ENCODE results near the gene SCAF11. TPM values are rescaled to one million over a fixed set of nuclear protein-coding genes. Genes with fewer than 3 reads are reported as not detected.

SCAF11 gene
- total RNA-seq, 4 donors from 2014 or later = 124 to 145 (median 137) TPM

DNA sequence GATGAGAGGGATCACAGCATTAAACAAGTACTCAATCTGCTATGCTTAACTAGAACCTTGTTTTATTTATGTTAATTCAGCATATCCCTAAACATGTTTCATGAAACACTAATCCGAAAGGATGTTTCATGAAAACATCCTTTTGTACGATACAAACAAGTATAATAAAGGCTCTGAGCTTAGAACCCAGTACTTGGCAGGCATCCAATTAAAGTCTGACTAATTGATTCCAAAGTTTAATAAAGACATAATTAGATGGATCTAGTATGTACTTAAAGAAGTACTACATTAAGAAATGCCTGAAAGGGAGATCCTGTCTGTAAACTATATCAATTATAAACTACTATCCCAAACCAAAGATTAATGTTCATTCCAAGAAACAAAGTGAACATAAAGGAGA lies 51.8 kb downstream of the SCAF11 start:
- Histone ChIP-seq H3K27me3 (no peaks in the 10 kb centered on the region), H3K4me1 (peaks cover 4 to 25% (median 8%) of the 10 kb centered on the region in 3 donors), H3K27ac (no peak overlapping the region), H3K36me3 (peaks cover 0 to 40% of the 10 kb centered on the region in 2 donors), H3K4me3 (no peak overlapping the region), H3K9me3 (no peaks in the 10 kb centered on the region)
- ATAC-seq = no peak
- WGBS, 2 donors (ENCODE audit: low coverage in 1 of 2) = 53 to 63% methylated on average over 2 of the region's 2 CpGs
- TF ChIP-seq POLR2AphosphoS5 (IDR thresholded peaks at IDR 0.05) = no peak
- TF ChIP-seq EP300 (IDR thresholded peaks at IDR 0.05) = no peak
- TF ChIP-seq, protein P1, sequence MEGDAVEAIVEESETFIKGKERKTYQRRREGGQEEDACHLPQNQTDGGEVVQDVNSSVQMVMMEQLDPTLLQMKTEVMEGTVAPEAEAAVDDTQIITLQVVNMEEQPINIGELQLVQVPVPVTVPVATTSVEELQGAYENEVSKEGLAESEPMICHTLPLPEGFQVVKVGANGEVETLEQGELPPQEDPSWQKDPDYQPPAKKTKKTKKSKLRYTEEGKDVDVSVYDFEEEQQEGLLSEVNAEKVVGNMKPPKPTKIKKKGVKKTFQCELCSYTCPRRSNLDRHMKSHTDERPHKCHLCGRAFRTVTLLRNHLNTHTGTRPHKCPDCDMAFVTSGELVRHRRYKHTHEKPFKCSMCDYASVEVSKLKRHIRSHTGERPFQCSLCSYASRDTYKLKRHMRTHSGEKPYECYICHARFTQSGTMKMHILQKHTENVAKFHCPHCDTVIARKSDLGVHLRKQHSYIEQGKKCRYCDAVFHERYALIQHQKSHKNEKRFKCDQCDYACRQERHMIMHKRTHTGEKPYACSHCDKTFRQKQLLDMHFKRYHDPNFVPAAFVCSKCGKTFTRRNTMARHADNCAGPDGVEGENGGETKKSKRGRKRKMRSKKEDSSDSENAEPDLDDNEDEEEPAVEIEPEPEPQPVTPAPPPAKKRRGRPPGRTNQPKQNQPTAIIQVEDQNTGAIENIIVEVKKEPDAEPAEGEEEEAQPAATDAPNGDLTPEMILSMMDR (IDR thresholded peaks at IDR 0.05) = no peak
- TF ChIP-seq POLR2A (IDR thresholded peaks at IDR 0.05) = no peak

DNA sequence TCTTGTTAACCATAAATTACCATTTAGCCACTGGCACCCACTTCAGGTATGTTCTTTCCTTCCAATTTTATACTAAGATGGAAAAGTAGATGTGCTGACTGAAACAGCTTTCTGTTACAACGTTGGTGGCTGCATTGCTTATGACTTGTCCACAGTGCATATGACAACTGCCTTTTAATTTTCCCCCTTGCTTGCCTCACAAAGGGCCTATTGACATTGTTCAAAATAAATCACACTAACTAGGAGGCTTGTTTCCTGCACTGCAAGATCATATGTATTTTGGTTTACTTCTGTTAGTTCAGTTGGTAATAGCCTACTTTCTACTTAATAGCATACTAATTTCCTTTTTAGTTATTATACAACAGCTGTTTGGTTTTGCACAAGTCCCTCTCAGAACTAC lies 55.4 kb downstream of the SCAF11 start:
- H3K4me1 ChIP-seq = peaks cover 4 to 31% (median 8%) of the 10 kb centered on the region in 3 donors
- no peaks in the 10 kb centered on the region for H3K9me3 ChIP-seq
- 25 to 31% methylated on average over 1 of the region's 1 CpG for WGBS, 2 donors (ENCODE audit: low coverage in 1 of 2)
- no peak for ATAC-seq
- peaks cover 0 to 35% of the 10 kb centered on the region in 2 donors for H3K36me3 ChIP-seq
- no peaks in the 10 kb centered on the region for H3K27me3 ChIP-seq
- TF ChIP-seq POLR2A (IDR thresholded peaks at IDR 0.05) (no peak), POLR2AphosphoS5 (IDR thresholded peaks at IDR 0.05) (no peak), EP300 (IDR thresholded peaks at IDR 0.05) (no peak)
- TF ChIP-seq, protein P1 (IDR thresholded peaks at IDR 0.05) = no peak
- no peak overlapping the region for H3K4me3 ChIP-seq
- H3K27ac ChIP-seq = peak overlapping the region in 1 of 4 donors; percentile 6

DNA sequence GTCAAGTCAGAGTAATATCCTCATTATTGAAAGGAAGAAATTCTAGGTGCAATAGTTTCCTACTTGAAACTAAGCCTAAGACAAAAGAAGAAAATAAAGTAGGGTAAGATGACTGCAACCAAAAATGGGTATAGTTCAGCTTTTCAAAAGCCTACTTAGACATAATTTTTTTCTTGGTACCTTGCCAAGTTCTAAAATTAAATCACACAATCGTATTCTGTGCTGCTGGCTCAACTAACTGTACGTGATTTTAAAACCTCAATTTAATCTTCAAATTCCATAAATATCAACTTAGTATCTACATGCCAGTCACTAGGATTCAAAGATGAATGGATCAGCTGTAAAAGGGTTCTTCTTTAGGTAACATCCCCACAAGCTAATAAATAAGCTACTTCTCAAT lies 56.9 kb downstream of the SCAF11 start:
- Histone ChIP-seq H3K36me3 (peaks cover 1 to 50% of the 10 kb centered on the region in 2 donors), H3K27me3 (no peaks in the 10 kb centered on the region), H3K4me3 (no peak overlapping the region), H3K27ac (peak overlapping the region in 2 of 4 donors; percentile 21 to 28), H3K9me3 (no peaks in the 10 kb centered on the region), H3K4me1 (peaks cover 4 to 31% (median 8%) of the 10 kb centered on the region in 3 donors)
- TF ChIP-seq POLR2AphosphoS5 (IDR thresholded peaks at IDR 0.05) = no peak
- TF ChIP-seq EP300 (IDR thresholded peaks at IDR 0.05) = no peak
- WGBS, 2 donors (ENCODE audit: low coverage in 1 of 2) = 7 to 11% methylated on average over 2 of the region's 2 CpGs
- no peak for ATAC-seq

DNA sequence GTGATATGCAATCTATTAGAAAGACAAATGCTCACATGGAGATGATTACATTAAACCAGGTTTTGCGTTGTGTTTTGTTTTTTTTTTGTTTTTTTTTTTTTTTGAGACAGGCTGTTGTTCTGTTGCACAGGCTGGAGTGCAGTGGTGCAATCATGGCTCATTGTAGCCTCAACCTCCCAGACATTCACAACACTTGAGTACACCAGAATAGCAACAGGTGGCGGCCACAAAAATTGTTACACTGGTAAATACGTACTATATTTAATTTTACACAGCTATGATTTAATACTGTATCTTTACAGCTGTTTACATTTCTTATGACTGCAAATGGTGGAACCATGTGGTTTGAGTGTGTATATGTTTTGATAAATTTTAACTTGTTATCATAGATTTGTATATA lies 60.0 kb downstream of the SCAF11 start:
- 77 to 89% methylated on average over 3 of the region's 3 CpGs for WGBS, 2 donors (ENCODE audit: low coverage in 1 of 2)
- Histone ChIP-seq H3K27ac (no peak overlapping the region), H3K27me3 (no peaks in the 10 kb centered on the region), H3K9me3 (no peaks in the 10 kb centered on the region), H3K4me1 (peaks cover 4 to 24% (median 8%) of the 10 kb centered on the region in 3 donors), H3K4me3 (no peak overlapping the region), H3K36me3 (peaks cover 3 to 67% of the 10 kb centered on the region in 2 donors)
- ATAC-seq = no peak
- TF ChIP-seq POLR2AphosphoS5 (IDR thresholded peaks at IDR 0.05) (no peak), EP300 (IDR thresholded peaks at IDR 0.05) (no peak), POLR2A (IDR thresholded peaks at IDR 0.05) (no peak)
- TF ChIP-seq, protein P1 (IDR thresholded peaks at IDR 0.05) = no peak

DNA sequence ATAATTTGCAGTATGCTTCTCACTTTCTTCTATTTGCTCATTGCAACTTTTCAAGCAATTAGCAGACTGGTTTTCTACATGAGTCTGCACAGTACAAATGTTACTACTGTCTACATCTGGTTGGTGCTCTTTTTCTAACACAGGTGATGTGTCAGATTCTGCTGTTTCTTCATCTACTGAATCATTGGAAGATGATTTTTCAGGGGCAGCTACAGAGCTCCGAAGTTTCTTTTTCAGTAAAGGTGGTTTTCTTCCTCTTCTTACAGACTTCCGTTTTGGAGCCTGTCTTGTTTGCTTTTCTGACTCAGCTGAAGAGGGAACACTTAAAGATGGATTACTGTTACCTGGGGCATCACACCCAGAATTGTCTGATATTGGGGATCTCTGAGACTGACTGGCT lies 62.1 kb downstream of the SCAF11 start:
- ATAC-seq = no peak
- H3K27me3 ChIP-seq = no peaks in the 10 kb centered on the region
- no peaks in the 10 kb centered on the region for H3K9me3 ChIP-seq
- H3K27ac ChIP-seq = no peak overlapping the region
- WGBS, 2 donors (ENCODE audit: low coverage in 1 of 2) = 71 to 73% methylated on average over 2 of the region's 2 CpGs
- TF ChIP-seq POLR2A (IDR thresholded peaks at IDR 0.05) = no peak
- TF ChIP-seq, protein P1 (IDR thresholded peaks at IDR 0.05) = no peak
- no peak for TF ChIP-seq POLR2AphosphoS5 (IDR thresholded peaks at IDR 0.05)
- no peak for TF ChIP-seq EP300 (IDR thresholded peaks at IDR 0.05)
- no peak overlapping the region for H3K4me3 ChIP-seq
- H3K4me1 ChIP-seq = peaks cover 0 to 4% (median 0%) of the 10 kb centered on the region in 3 donors
- H3K36me3 ChIP-seq = peaks cover 3 to 87% of the 10 kb centered on the region in 2 donors
